Measurements from ENCODE around the gene COG8. TPM values are rescaled to one million over a fixed set of nuclear protein-coding genes. Genes with fewer than 3 reads are reported as not detected.

Gene COG8
- total and polyA plus RNA-seq, 9 of the 15 experiments (the other 6 are each of a cell fraction or from before 2014, with no cell fraction given) = 3.7 to 42.6 (median 30.1) TPM

DNA sequence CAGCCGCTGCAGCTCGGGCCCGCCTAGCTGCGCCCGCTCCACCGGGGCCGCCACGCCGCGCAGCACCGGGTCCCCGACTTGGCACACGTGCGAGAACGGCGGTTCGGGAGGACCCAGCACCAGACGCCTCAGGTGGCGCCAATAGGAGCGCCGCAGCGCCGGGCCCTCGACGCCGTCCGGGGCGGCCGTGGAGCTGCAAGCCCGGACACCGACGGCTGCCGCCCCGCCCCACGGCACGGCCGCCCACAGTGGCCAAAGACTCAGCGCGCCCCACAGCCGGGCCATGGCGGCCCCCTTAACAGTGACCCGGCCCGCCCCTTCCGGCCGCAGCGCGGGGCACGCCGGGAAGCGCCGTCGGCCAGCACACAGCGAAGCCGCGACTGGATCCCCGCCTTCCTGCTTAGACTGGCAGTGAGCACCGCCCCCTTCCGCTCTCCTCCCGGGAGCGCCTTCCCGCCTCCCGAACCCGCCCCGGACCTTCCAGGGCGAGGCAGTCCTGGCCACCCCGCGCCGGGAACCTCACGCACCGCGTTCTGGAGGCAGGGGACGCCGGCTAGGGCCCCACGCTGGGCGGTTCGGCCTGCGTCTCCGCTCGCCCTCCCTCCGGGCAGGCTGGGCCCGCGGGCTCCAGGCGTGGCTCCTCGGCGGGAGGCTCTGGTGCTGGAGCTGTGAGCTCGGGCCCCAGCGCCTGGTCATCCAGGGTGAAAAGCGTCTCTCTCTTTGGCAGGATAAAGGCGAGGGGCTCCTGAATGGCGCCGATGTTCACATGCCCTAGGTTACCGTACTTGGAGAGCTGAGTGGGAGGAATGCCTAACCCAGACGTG lies 8.9 kb downstream of the COG8 start, which contains the start of gene PDF (continued):
- peak; percentile 14 for TF ChIP-seq ETS2 (tag; IDR thresholded peaks at IDR 0.05; ENCODE audit: borderline replicate concordance, poor library complexity, severe bottlenecking)
- TF ChIP-seq CHD1 (IDR thresholded peaks at IDR 0.05; ENCODE audit: low read length) = no peak
- no peak; a peak in 1 of 4 replicates for TF ChIP-seq CSDE1 (IDR thresholded peaks at IDR 0.05)
- peak; percentile 91 for TF ChIP-seq FIP1L1 (IDR thresholded peaks at IDR 0.05; ENCODE audit: low read depth, low read length, poor library complexity, severe bottlenecking)
- TF ChIP-seq NUFIP1 (IDR thresholded peaks at IDR 0.05; ENCODE audit: partially characterized antibody) = no peak
- TF ChIP-seq, protein P1, sequence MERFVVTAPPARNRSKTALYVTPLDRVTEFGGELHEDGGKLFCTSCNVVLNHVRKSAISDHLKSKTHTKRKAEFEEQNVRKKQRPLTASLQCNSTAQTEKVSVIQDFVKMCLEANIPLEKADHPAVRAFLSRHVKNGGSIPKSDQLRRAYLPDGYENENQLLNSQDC (CRISPR knock-in tag; IDR thresholded peaks at IDR 0.05) = peak; percentile 6; the same call in 1 of the 2 replicates
- TF ChIP-seq, protein P2, sequence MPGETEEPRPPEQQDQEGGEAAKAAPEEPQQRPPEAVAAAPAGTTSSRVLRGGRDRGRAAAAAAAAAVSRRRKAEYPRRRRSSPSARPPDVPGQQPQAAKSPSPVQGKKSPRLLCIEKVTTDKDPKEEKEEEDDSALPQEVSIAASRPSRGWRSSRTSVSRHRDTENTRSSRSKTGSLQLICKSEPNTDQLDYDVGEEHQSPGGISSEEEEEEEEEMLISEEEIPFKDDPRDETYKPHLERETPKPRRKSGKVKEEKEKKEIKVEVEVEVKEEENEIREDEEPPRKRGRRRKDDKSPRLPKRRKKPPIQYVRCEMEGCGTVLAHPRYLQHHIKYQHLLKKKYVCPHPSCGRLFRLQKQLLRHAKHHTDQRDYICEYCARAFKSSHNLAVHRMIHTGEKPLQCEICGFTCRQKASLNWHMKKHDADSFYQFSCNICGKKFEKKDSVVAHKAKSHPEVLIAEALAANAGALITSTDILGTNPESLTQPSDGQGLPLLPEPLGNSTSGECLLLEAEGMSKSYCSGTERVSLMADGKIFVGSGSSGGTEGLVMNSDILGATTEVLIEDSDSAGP (CRISPR knock-in tag; IDR thresholded peaks at IDR 0.05) = peak; percentile 63; the same call in 1 of the 2 replicates
- TF ChIP-seq CCAR2 (IDR thresholded peaks at IDR 0.05; ENCODE audit: low read depth, low read length) = no peak
- TF ChIP-seq ZNF165 (CRISPR knock-in tag; IDR thresholded peaks at IDR 0.05; ENCODE audit: borderline replicate concordance) = no peak
- TF ChIP-seq ZNF830 (CRISPR knock-in tag; IDR thresholded peaks at IDR 0.05) = no peak
- no peak; the same call in 1 of the 2 replicates for TF ChIP-seq CREB1 (IDR thresholded peaks at IDR 0.05)
- TF ChIP-seq CREB1 (CRISPR knock-in tag; IDR thresholded peaks at IDR 0.05) = peak; percentile 51; the same call in 1 of the 2 replicates
- TF ChIP-seq SREBF1 (IDR thresholded peaks at IDR 0.05; ENCODE audit: borderline replicate concordance, low read depth, low read length) = no peak
- TF ChIP-seq ZNF41 (CRISPR knock-in tag; conservative IDR thresholded peaks at IDR 0.05) = no peak
- peak; percentile 91 for TF ChIP-seq ELF4 (CRISPR knock-in tag; IDR thresholded peaks at IDR 0.05)
- TF ChIP-seq ILK (tag; IDR thresholded peaks at IDR 0.05; ENCODE audit: borderline replicate concordance, low read depth) = no peak
- no peak for TF ChIP-seq EP300 (IDR thresholded peaks at IDR 0.05; ENCODE audit: low read length)
- TF ChIP-seq RHOXF2B (CRISPR knock-in tag; conservative IDR thresholded peaks at IDR 0.05) = no peak
- no peak for TF ChIP-seq JUN (IDR thresholded peaks at IDR 0.05; ENCODE audit: borderline replicate concordance, low read depth, low read length)
- 0 out of 2 replicates have a peak, but pooled peaks have one; percentile 44 for TF ChIP-seq JUN (CRISPR knock-in tag; IDR thresholded peaks at IDR 0.05; ENCODE audit: borderline replicate concordance)
- TF ChIP-seq, protein P3, sequence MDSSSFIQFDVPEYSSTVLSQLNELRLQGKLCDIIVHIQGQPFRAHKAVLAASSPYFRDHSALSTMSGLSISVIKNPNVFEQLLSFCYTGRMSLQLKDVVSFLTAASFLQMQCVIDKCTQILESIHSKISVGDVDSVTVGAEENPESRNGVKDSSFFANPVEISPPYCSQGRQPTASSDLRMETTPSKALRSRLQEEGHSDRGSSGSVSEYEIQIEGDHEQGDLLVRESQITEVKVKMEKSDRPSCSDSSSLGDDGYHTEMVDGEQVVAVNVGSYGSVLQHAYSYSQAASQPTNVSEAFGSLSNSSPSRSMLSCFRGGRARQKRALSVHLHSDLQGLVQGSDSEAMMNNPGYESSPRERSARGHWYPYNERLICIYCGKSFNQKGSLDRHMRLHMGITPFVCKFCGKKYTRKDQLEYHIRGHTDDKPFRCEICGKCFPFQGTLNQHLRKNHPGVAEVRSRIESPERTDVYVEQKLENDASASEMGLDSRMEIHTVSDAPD (CRISPR knock-in tag; IDR thresholded peaks at IDR 0.05) = no peak
- TF ChIP-seq CHD2 (IDR thresholded peaks at IDR 0.05; ENCODE audit: low read depth, low read length) = no peak

Measured in K562 (cell line).